Activated CD8-positive, alpha-beta T cell treated with anti-CD3 and anti-CD28 coated beads for 36 hours (primary cell): ENCODE data around the gene NAPSA. TPM values are rescaled to one million over a fixed set of nuclear protein-coding genes. Genes with fewer than 3 reads are reported as not detected.

Source experiments
- ATAC-seq: fragments of 200-7000 bp; cut with Tn5 transposase; one replicate; pipeline ENCODE4 v1.10.0; 2021; ENCODE audit warnings: mild to moderate bottlenecking, moderate library complexity
- CTCF ChIA-PET: fragments of 350-600 bp; sonication (Branson Sonifier 250); formaldehyde crosslinking; loops from one replicate; lab custom pipeline; 2021; ENCODE audit warnings: antibody characterized with exemption; lab: Charles Lee
- POLR2A ChIA-PET: fragments of 350-600 bp; sonication (Branson Sonifier 250); formaldehyde crosslinking; loops from one replicate; lab custom pipeline; 2021; ENCODE audit warnings: antibody characterized with exemption; lab: Charles Lee
- DNase-seq: peaks from one replicate; pipeline ENCODE4 v3.0.0-alpha.2; 2020
- H3K27ac Mint-ChIP-seq: one replicate; pipeline ENCODE4 v1.8.0; 2021; ENCODE audit warnings: mild to moderate bottlenecking, mixed read lengths
- H3K27me3 Mint-ChIP-seq: one replicate; pipeline ENCODE4 v1.8.0; 2021; ENCODE audit warnings: mixed read lengths
- H3K36me3 Mint-ChIP-seq: one replicate; pipeline ENCODE4 v1.8.0; 2021; ENCODE audit warnings: low read depth, mixed read lengths
- H3K4me1 Mint-ChIP-seq: one replicate; pipeline ENCODE4 v1.8.0; 2021; ENCODE audit warnings: low read depth, mixed read lengths
- H3K4me3 Mint-ChIP-seq: one replicate; pipeline ENCODE4 v1.8.0; 2021; ENCODE audit warnings: mild to moderate bottlenecking, moderate library complexity, mixed read lengths
- H3K9me3 Mint-ChIP-seq: one replicate; pipeline ENCODE4 v1.8.0; 2021; ENCODE audit warnings: mixed read lengths
- CTCF ChIP-seq: fragments of 200-600 bp; IDR thresholded peaks from one replicate; pipeline ENCODE4 v1.8.0; 2022; ENCODE audit warnings: antibody characterized with exemption, mild to moderate bottlenecking
- intact Hi-C: fragments of 100-400 bp; cut with micrococcal nuclease; formaldehyde crosslinking; loops from one replicate; pipeline ENCODE4 v1.10.0; 2022
- total RNA-seq, 2 experiments: library from RNA; stranded (reverse); gene quantifications; one replicate each; pipeline ENCODE4 v1.2.3, GENCODE V29; 2021

Gene NAPSA
- total RNA-seq, 2 experiments from 2014 or later: 18.3 to 20.0 TPM

GRCh38 chr19:50328873-50329145, 36.6 kb downstream of the NAPSA start:
- DNase-seq (no peak), ATAC-seq (no peak)
- H3K9me3 Mint-ChIP-seq: peaks cover 7% of the 10 kb centered on the region
- CTCF ChIA-PET: interaction anchor here (0.7 to 1.6 kb wide), 6 partner anchors 13 to 92 kb away, joined by 3 to 8 read pairs (median 4); no protein-coding TSS in a partner anchor
- POLR2A ChIA-PET: interaction anchor here (1.1 kb wide), 1 partner anchor 29 kb away, joined by 3 read pairs; no protein-coding TSS in a partner anchor
- H3K27me3 Mint-ChIP-seq: peaks cover 69% of the 10 kb centered on the region
- peaks cover 10% of the 10 kb centered on the region for H3K36me3 Mint-ChIP-seq
- intact Hi-C loops: no loop called here
- no peak overlapping the region for H3K4me3 Mint-ChIP-seq
- peaks cover 53% of the 10 kb centered on the region for H3K4me1 Mint-ChIP-seq
- H3K27ac Mint-ChIP-seq: no peak overlapping the region
- TF ChIP-seq CTCF: no peak

- peaks cover 7% of the 10 kb centered on the region for H3K9me3 Mint-ChIP-seq
- intact Hi-C loops: no loop called here
These were observed 37.1 kb downstream of the NAPSA start for GRCh38 chr19:50328224-50328872.

GRCh38 chr19:50327461-50328223, 37.8 kb downstream of the NAPSA start:
- POLR2A ChIA-PET: interaction anchor here (1.1 kb wide), 1 partner anchor 30 kb away, joined by 3 read pairs; no protein-coding TSS in a partner anchor
- no peak overlapping the region for H3K27ac Mint-ChIP-seq
- CTCF ChIA-PET: interaction anchor here (0.8 to 1.6 kb wide), 7 partner anchors 12 to 91 kb away, joined by 3 to 8 read pairs (median 3); no protein-coding TSS in a partner anchor
- peaks cover 45% of the 10 kb centered on the region for H3K4me1 Mint-ChIP-seq
- peak overlapping the region; percentile 20 for H3K4me3 Mint-ChIP-seq
- TF ChIP-seq CTCF: no peak
- peaks cover 7% of the 10 kb centered on the region for H3K9me3 Mint-ChIP-seq
- DNase-seq: no peak
- peaks cover 65% of the 10 kb centered on the region for H3K27me3 Mint-ChIP-seq
- intact Hi-C loops: no loop called here
- H3K36me3 Mint-ChIP-seq: peaks cover 10% of the 10 kb centered on the region
- ATAC-seq: no peak

More at GRCh38 chr19:50328224-50328872, 37.1 kb downstream of the NAPSA start:
- Mint-ChIP-seq H3K36me3 (peaks cover 10% of the 10 kb centered on the region), H3K27me3 (peaks cover 68% of the 10 kb centered on the region), H3K4me3 (no peak overlapping the region), H3K27ac (no peak overlapping the region), H3K4me1 (peaks cover 48% of the 10 kb centered on the region)
- POLR2A ChIA-PET: interaction anchor here (1.1 kb wide), 1 partner anchor 29 kb away, joined by 3 read pairs; no protein-coding TSS in a partner anchor
- DNase-seq: peak; percentile 45
- CTCF ChIA-PET: interaction anchor here (0.8 to 1.6 kb wide), 7 partner anchors 12 to 92 kb away, joined by 3 to 8 read pairs (median 3); no protein-coding TSS in a partner anchor
- ATAC-seq: no peak
- TF ChIP-seq CTCF: no peak

GRCh38 chr19:50327013-50327412, 38.4 kb downstream of the NAPSA start:
- CTCF ChIA-PET: no interaction called here
- Mint-ChIP-seq H3K27me3 (peaks cover 63% of the 10 kb centered on the region), H3K36me3 (peaks cover 10% of the 10 kb centered on the region), H3K4me3 (peak overlapping the region; percentile 20), H3K27ac (no peak overlapping the region), H3K4me1 (peaks cover 38% of the 10 kb centered on the region), H3K9me3 (peaks cover 7% of the 10 kb centered on the region)
- intact Hi-C loops: no loop called here
- DNase-seq (no peak), ATAC-seq (no peak)
- POLR2A ChIA-PET: no interaction called here
- no peak for TF ChIP-seq CTCF
